ENCODE data around the gene TMEM200C. TPM values are rescaled to one million over a fixed set of nuclear protein-coding genes. Genes with fewer than 3 reads are reported as not detected.
"Not testable (repeated sequence)": the region's sequence is repeated elsewhere in the genome, so short reads cannot be mapped to it uniquely, and the experiment has no call there.

Gene TMEM200C
- polyA plus RNA-seq, 3 donors = 1.1 to 2.3 (median 2.3) TPM

DNA sequence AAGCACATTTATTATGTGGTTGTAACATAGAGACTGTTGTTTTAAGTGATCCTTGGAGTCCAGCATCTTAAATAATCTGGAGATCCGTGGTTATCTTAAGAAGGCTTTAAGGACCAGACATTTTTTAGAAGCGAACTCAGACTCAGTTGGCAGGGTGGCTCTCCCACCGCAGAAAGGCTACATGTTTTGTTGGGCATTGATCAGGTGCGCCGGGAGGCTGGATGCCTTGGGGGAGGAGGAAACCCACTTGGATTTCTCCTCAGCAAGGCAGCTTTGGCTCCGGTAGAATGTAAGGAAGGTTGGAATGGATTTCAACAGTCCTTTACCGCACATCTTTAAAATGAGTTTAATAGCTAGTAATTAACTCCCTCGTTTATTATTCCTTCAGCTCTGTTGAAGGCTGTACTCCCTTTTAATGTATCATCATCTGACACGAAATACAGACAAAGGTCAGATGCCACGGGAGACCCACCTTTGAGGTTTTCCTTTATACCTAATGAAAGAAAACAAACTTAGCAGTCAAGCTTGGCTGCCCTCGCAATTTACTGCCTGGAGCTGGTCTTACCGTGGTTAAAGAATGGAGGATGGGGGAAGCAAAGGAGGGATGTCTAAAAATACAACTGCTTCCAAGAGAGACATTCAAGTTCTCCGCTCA lies 1.2 kb downstream of the TMEM200C start:
- DNase-seq = peak; percentile 83

GRCh38 chr18:5892823-5893431 lies 2.4 kb downstream of the TMEM200C start:
- no peak for DNase-seq

GRCh38 chr18:5891854-5892215 lies 3.5 kb downstream of the TMEM200C start:
- no peak for DNase-seq

DNA sequence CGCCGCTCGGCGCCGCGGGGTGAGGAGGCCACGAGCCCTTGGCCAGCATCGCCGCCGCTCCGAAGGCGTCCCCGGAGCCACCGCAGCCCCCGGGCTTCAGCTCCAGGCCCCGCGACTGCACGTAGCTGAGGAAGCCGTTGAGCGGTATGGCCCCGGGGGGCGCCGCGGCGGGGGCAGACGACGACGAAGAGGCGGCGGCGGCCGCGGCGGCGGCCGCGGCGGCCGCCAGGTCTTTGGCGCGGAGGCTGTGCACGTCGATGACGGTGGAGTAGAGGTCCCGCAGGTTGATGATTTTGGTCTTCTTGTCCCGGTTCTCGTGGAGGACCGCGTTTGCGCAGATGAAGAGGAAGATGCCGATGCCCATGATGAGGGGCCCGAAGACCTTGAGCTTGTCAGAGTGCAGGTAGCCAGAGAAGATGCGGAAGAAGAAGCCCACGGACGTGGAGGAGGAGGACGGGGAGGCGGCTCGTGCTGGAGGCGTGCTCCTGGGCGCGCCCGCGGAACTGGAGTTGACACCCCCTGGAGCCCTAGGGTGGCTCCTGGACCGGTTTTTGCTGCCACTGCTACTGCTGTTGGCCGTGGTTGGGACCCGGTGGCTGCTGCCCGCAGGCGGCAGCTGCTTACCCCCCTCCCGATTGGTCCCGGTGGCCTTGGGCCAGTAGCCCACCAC lies 4.0 kb downstream of the TMEM200C start:
- DNase-seq = no peak

DNA sequence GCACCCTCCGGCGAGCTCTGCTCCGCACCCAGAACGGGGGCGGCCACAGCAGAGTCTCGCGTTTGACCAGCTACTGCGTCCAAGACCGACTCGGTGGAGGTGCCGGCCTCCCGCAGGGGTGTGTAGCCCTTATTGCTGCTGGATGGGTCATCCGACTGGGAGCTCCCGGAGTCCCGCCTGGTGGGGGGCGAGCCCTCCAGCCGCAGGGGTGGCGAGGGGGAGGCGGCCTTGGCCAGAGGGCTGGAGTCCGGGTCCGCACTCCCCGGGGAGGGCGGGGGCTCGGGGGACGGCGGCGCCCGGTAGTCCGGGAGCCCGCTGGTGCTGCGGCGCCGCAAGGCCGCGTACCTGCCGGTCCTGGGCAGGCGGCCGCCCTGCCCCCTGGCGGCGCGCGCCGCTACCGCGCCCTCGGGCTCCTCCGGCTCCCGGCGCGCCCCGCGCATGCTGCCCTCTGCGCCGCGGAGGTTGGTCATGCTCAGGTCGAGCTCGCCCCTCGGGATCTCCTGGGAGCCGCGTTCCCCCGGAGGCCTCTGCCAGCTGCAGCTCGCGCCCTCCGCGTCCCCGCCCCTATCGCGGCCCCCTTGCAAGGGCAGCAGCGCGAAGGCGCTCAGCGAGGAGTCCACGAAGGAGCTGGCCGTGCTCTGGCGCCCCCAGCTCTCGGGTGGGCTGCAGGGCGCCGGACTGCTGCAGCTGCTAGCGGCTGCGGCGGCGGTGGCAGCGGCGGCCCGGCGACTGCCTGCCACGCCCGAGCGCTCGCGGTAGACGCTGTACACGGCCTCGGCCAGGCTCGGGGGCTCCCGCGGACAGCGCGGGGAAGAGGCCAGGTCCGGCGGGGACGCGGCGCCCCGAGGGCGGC lies 4.8 kb downstream of the TMEM200C start:
- peak; percentile 49 for DNase-seq

GRCh38 chr18:5885361-5885760 lies 10.0 kb downstream of the TMEM200C start:
- DNase-seq = no peak

DNA sequence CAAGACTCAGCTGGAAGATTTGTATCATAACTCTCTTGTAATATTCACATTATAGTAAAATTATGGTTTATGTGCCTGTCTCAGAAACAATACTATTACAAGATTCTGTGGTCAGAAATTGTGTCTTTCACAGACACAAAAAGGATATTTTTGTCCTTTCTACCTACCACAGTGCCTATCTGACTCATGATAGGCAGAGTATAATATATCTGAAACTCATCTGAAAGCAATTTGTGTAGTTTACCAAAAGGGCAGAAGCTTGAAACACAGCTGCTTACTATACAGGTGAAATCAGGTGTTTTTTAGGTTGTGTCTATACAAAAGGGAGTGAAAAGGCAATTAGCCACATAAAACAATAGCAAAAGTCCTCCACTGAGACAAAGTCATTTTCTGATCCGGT lies 10.9 kb downstream of the TMEM200C start:
- no peak for DNase-seq

DNA sequence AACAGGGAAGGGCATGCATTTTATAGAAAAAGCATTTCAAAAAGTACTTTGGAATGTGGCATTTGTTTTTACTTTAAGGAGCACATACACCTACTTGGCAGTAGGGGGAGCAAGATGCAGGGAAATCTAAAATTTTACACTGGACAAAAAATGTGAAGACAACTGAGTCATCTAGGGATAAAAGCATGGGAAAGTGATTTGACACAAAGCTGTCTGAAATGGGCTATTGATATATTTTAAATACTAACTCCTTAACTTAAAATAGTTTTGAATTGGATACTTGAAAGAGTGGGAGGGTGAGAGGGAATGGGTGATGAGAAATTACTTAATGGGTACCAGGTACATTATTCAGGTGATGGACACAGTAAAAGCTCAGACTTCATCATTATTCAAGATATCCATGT lies 15.8 kb downstream of the TMEM200C start:
- no peak for DNase-seq

GRCh38 chr18:5876891-5877290 lies 18.4 kb downstream of the TMEM200C start:
- DNase-seq = no peak

- no peak for DNase-seq
Measured at GRCh38 chr18:5874336-5874735, 21.0 kb downstream of the TMEM200C start.

- DNase-seq = no peak
Measured at GRCh38 chr18:5872886-5873285, 22.4 kb downstream of the TMEM200C start.

GRCh38 chr18:5871426-5871825 lies 23.9 kb downstream of the TMEM200C start:
- no peak for DNase-seq

DNA sequence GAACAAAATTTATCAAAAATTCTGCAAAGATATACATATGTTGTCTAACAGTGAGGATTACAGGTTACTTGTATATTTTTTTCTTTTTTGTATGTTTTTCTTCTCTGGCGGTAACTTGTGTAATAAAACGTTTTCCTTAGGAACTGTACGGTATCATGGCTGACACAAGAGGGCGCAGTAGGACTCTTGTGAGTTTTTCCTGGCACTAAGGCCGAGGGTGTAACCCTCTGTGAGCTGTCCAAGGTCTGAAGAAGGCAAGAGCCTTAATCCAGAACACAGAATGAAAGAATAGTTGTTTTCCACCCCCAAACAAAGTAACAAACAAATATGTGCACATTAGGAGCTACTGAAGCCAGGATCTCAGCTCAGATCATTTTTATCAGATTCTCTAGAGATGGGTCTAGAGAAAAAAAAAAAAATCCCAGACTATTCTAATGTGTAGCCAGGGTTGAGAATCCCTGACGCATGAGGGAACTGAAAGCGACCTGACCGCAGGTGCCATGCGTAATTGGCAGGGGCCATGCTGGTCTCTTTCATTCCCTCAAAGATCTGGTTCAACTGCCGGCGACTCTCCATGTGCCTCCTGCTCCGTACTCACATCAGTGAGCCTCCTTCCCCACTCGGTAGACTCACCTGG lies 27.0 kb downstream of the TMEM200C start:
- DNase-seq = peak; percentile 92

DNA sequence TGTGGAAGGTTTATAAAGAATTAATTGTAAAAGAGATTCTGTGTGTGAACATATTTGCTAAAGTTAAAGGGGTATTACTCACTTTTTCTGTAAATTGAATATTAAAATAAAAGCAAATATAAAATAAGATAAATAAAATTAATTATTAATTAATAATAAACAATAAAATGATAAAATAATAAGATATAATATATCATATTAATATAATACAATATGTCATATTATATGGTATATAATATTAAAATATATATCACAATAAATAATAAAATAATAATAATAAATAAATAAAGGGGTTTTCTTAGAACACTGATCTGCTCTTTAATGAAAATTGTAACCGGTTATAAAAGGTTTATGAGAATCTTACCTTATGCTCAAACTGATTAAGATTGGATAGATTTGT lies 29.8 kb downstream of the TMEM200C start:
- no peak for DNase-seq

GRCh38 chr18:5862127-5862526 lies 33.2 kb downstream of the TMEM200C start:
- not testable (repeated sequence) for DNase-seq

DNA sequence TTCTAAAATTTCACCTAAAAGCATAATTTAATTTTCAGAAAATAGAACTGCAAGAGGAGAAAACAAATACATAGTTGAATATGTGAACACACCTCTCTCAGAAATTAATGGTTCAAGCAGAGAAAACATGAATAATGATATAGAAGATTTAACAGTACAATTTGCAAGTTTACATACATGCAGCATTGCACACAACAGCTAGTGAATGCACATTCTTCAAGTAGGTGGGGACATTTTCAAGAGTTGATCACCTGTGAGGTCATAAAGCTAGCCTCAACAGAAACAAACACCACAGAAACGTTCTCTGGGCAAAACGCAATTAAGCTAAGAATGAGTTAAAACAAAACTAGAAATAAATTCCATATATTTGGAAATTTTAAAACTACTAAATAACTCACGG lies 38.1 kb downstream of the TMEM200C start:
- no peak for DNase-seq

DNA sequence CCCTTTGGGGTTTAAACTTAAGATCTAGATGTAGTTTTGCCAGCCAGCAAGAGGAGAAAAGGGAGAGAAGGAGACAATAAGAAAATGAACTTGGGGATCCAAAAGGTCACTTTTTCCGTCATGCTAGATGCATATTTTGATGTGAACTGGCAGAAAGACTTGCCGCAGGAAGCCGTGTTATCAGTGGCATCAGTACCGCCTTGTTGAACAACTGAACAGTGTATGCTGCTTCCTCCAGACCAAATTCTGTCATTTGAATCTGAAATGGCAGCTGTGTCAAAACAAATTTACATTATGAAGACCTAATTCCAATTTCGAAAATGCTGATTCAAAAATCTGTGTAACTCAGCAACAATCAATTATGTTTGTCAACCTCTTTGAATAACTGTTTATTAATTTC lies 42.1 kb downstream of the TMEM200C start:
- DNase-seq = no peak

GRCh38 chr18:5851998-5852397 lies 43.3 kb downstream of the TMEM200C start:
- no peak for DNase-seq

DNA sequence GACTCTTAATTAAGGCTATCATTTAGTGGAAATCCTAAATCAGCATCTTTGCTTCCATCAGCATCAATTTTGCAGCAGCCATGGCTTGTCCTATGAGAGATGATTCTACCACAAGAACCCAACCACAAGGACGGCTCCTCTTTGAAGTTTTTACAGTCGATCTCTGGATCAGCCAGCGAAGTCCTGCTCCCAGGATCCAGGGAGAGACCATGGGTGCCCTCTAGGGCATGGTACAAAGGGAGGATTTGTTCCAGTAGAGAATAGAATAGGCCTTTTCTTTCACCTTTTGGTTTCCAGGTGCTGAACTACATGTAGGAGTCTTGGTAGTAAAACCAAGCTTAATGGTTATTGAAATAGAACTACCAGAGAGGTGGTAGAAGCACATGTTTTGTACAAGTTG lies 52.7 kb downstream of the TMEM200C start:
- DNase-seq = no peak

DNA sequence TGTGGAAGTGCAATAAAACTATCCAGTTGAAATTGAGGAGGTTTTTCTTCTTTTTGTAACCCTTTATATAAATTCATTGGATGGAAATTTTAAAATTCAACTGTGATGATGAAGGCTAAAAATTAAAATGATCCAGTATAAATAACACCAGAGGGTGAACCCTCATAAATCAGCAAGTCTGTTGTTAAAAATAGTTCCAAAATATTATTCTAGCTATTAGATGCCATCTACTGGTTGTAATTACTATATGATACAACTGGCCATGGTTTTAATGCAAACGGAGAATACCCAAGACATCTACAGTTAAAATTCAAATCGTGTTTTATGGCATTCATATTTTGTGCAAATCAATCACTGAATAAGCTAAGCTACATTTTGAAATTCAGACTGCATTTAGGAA lies 53.8 kb downstream of the TMEM200C start:
- DNase-seq = no peak

- no peak for DNase-seq
Measured at GRCh38 chr18:5840547-5840946, 54.8 kb downstream of the TMEM200C start.

DNA sequence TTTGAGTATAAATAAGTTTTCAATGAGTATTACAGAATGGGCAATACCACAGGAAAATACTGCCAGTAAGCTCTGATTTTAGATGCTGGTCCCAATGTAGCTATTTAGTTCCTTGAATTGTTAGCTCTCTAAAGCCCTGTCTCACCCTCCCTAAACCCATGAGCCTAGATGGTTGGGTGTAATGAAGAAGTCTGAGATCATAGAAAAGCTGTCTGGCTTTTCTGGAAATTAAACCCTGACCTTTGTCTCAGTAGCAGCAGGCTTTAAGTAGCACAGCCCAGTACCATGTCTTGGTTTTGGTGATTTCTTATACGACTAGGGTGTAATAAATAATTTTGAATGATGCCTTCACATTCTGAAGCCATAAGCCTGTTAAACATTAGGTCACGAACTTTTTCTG lies 55.3 kb downstream of the TMEM200C start:
- no peak for DNase-seq
